Measurements from ENCODE around the gene CCDC102B.

CCDC102B gene

DNA sequence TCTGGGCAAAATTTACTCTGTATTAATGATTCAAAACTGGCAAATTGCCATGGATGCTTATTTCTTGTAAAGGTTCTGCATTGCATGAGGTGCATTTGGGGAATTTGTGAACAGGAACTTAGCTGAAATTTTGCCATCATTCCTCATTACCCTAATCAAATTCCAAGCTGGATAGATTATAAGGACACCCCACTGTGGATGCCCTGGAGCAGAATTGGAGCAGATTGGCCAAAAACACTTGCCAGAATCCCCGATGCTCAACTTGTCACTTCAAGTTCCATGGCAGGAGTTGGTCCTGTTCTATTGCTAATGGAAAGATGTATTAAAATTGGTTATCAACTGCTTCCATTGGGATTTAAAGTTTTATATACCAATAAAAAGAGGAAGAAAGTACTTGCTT, 237.9 kb downstream of the CCDC102B start:
- no peak overlapping the region for H2AFZ ChIP-seq (ENCODE audit: low read depth, low read length, severe bottlenecking)
- no peak overlapping the region for H3K4me2 ChIP-seq (ENCODE audit: low read depth, low read length, poor library complexity, severe bottlenecking)
- H3K9me3 ChIP-seq (ENCODE audit: insufficient read depth, low read length) = no peaks in the 10 kb centered on the region
- no peaks in the 10 kb centered on the region for H3K36me3 ChIP-seq (ENCODE audit: low read length)
- H3K27ac ChIP-seq (ENCODE audit: low read depth, low read length) = no peak overlapping the region
- H3K9ac ChIP-seq (ENCODE audit: low read length) = no peak overlapping the region
- no peaks in the 10 kb centered on the region for H3K27me3 ChIP-seq (ENCODE audit: low read length)
- H3K4me3 ChIP-seq (ENCODE audit: insufficient read depth, low read length, poor library complexity, severe bottlenecking) = no peak overlapping the region
- no peaks in the 10 kb centered on the region for H3K79me2 ChIP-seq (ENCODE audit: insufficient read depth, low read length)
- no peak for TF ChIP-seq EZH2phosphoT487 (conservative IDR thresholded peaks at IDR 0.05; ENCODE audit: low read length)
- H3K9me2 ChIP-seq (replicated peaks; ENCODE audit: insufficient read depth, low read length) = no peaks in the 10 kb centered on the region
- no peaks in the 10 kb centered on the region for H3F3A ChIP-seq (ENCODE audit: insufficient read depth)
- H4K20me1 ChIP-seq (ENCODE audit: low read depth, low read length) = no peaks in the 10 kb centered on the region

DNA sequence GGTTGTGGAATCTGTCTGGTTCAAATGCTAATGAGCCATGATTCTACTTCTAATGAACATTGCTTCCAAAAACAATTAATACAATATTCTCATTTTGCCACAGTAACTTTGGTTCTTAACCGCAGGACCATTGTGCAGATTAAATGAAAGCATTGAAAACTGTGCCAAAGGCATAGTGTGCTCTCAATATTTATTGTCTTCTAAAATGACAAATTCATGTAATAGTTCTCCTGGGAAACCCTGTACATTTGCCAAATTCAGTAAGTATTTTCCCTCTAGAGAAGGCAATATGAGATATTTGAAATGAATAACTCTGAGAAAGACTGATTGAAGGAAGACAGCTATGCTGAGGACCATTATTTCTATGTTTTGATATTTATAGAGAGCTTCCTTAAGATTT, 246.3 kb downstream of the CCDC102B start:
- no peaks in the 10 kb centered on the region for H3K9me2 ChIP-seq (replicated peaks; ENCODE audit: insufficient read depth, low read length)

DNA sequence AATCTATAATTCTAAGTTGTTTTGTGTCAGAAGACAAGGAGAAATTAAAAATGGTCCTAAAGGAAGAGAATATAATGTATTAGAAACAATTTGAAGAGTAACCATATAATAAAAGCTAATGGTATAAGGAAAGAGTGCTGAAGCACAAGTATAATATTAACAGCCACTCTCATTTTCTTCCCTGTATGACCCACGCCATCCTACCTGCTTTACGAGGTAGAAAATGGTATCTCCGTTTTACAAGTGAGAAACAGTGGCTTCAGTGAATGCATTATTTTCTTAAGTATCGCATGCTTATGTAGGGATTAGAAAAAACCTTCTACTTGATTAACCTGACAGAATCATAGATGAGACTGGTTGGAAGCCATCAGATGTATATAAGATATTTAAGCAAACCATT, 266.2 kb downstream of the CCDC102B start:
- no peaks in the 10 kb centered on the region for H3F3A ChIP-seq (ENCODE audit: insufficient read depth)
- no peaks in the 10 kb centered on the region for H3K9me2 ChIP-seq (replicated peaks; ENCODE audit: insufficient read depth, low read length)
- H4K20me1 ChIP-seq (ENCODE audit: low read depth, low read length) = no peaks in the 10 kb centered on the region
- no peaks in the 10 kb centered on the region for H3K36me3 ChIP-seq (ENCODE audit: low read length)
- no peak overlapping the region for H3K4me2 ChIP-seq (ENCODE audit: low read depth, low read length, poor library complexity, severe bottlenecking)
- H3K9ac ChIP-seq (ENCODE audit: low read length) = no peak overlapping the region
- no peaks in the 10 kb centered on the region for H3K79me2 ChIP-seq (ENCODE audit: insufficient read depth, low read length)
- no peak overlapping the region for H3K4me3 ChIP-seq (ENCODE audit: insufficient read depth, low read length, poor library complexity, severe bottlenecking)
- no peak overlapping the region for H2AFZ ChIP-seq (ENCODE audit: low read depth, low read length, severe bottlenecking)
- no peaks in the 10 kb centered on the region for H3K27me3 ChIP-seq (ENCODE audit: low read length)
- TF ChIP-seq EZH2phosphoT487 (conservative IDR thresholded peaks at IDR 0.05; ENCODE audit: low read length) = no peak
- TF ChIP-seq, protein P1, sequence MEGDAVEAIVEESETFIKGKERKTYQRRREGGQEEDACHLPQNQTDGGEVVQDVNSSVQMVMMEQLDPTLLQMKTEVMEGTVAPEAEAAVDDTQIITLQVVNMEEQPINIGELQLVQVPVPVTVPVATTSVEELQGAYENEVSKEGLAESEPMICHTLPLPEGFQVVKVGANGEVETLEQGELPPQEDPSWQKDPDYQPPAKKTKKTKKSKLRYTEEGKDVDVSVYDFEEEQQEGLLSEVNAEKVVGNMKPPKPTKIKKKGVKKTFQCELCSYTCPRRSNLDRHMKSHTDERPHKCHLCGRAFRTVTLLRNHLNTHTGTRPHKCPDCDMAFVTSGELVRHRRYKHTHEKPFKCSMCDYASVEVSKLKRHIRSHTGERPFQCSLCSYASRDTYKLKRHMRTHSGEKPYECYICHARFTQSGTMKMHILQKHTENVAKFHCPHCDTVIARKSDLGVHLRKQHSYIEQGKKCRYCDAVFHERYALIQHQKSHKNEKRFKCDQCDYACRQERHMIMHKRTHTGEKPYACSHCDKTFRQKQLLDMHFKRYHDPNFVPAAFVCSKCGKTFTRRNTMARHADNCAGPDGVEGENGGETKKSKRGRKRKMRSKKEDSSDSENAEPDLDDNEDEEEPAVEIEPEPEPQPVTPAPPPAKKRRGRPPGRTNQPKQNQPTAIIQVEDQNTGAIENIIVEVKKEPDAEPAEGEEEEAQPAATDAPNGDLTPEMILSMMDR (IDR thresholded peaks at IDR 0.05; ENCODE audit: insufficient read depth, low read length, poor library complexity, severe bottlenecking) = no peak
- H3K27ac ChIP-seq (ENCODE audit: low read depth, low read length) = no peak overlapping the region
- no peaks in the 10 kb centered on the region for H3K9me3 ChIP-seq (ENCODE audit: insufficient read depth, low read length)

More for the DNA sequence above, 246.3 kb downstream of the CCDC102B start:
- no peaks in the 10 kb centered on the region for H3K9me3 ChIP-seq (ENCODE audit: insufficient read depth, low read length)
- no peak overlapping the region for H3K9ac ChIP-seq (ENCODE audit: low read length)
- H3K36me3 ChIP-seq (ENCODE audit: low read length) = no peaks in the 10 kb centered on the region
- H2AFZ ChIP-seq (ENCODE audit: low read depth, low read length, severe bottlenecking) = no peak overlapping the region
- no peaks in the 10 kb centered on the region for H3K27me3 ChIP-seq (ENCODE audit: low read length)
- H3K4me2 ChIP-seq (ENCODE audit: low read depth, low read length, poor library complexity, severe bottlenecking) = no peak overlapping the region
- H3K79me2 ChIP-seq (ENCODE audit: insufficient read depth, low read length) = no peaks in the 10 kb centered on the region
- H3F3A ChIP-seq (ENCODE audit: insufficient read depth) = no peaks in the 10 kb centered on the region
- no peak for TF ChIP-seq EZH2phosphoT487 (conservative IDR thresholded peaks at IDR 0.05; ENCODE audit: low read length)
- TF ChIP-seq, protein P1 (IDR thresholded peaks at IDR 0.05; ENCODE audit: insufficient read depth, low read length, poor library complexity, severe bottlenecking) = no peak
- no peak overlapping the region for H3K4me3 ChIP-seq (ENCODE audit: insufficient read depth, low read length, poor library complexity, severe bottlenecking)
- H3K27ac ChIP-seq (ENCODE audit: low read depth, low read length) = no peak overlapping the region
- H4K20me1 ChIP-seq (ENCODE audit: low read depth, low read length) = no peaks in the 10 kb centered on the region

DNA sequence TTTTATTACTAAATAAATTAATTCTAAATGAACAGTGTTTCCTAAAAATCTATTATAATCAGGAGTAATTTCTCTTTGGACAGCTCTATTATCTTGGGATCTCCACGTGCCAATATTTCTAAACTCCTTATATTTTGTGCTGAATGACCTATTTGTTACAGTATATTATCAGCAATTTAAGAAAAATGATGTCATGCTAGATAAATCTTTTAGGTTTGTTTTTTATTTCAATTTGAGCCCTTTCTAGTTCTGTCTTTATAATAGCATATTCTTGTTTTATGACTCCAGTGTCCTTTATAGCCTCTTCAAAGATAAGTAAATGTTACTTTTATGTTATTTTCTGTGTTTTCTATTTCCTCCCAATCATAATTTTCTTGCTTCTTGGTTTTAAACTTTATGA, 269.2 kb downstream of the CCDC102B start:
- no peaks in the 10 kb centered on the region for H3K9me2 ChIP-seq (replicated peaks; ENCODE audit: insufficient read depth, low read length)
- TF ChIP-seq EZH2phosphoT487 (conservative IDR thresholded peaks at IDR 0.05; ENCODE audit: low read length) = no peak
- TF ChIP-seq, protein P1 (IDR thresholded peaks at IDR 0.05; ENCODE audit: insufficient read depth, low read length, poor library complexity, severe bottlenecking) = no peak

More for the DNA sequence above, 269.2 kb downstream of the CCDC102B start:
- Histone ChIP-seq H3K36me3 (ENCODE audit: low read length) (no peaks in the 10 kb centered on the region), H2AFZ (ENCODE audit: low read depth, low read length, severe bottlenecking) (no peak overlapping the region), H3K4me2 (ENCODE audit: low read depth, low read length, poor library complexity, severe bottlenecking) (no peak overlapping the region), H3K9ac (ENCODE audit: low read length) (no peak overlapping the region), H4K20me1 (ENCODE audit: low read depth, low read length) (no peaks in the 10 kb centered on the region), H3K4me3 (ENCODE audit: insufficient read depth, low read length, poor library complexity, severe bottlenecking) (no peak overlapping the region), H3K27me3 (ENCODE audit: low read length) (no peaks in the 10 kb centered on the region), H3K27ac (ENCODE audit: low read depth, low read length) (no peak overlapping the region), H3K79me2 (ENCODE audit: insufficient read depth, low read length) (no peaks in the 10 kb centered on the region), H3K9me3 (ENCODE audit: insufficient read depth, low read length) (no peaks in the 10 kb centered on the region), H3F3A (ENCODE audit: insufficient read depth) (no peaks in the 10 kb centered on the region)

Measured in SU-DHL-6 (cell line).